Naive B cell (primary cell): ENCODE data around the gene SMYD2. TPM values are rescaled to one million over a fixed set of nuclear protein-coding genes. Genes with fewer than 3 reads are reported as not detected.
A peak's percentile ranks its signal among the peaks of the same experiment; 100 is the strongest.

ENCODE experiments used
- ATAC-seq, 2 donors: fragments of 150-1000 bp; cut with Tn5 transposase; 2 replicates each; pipeline ENCODE4 v1.10.0; 2021; ENCODE audit warnings: low read depth in 2 of 2, mild to moderate bottlenecking in 2 of 2, moderate library complexity in 2 of 2
- DNase-seq: peaks from one replicate; pipeline ENCODE4 v3.0.0; 2022
- H3K27ac Mint-ChIP-seq, 6 donors: one replicate each; pipeline ENCODE4 v1.8.0; 2020 to 2022; ENCODE audit warnings: mild to moderate bottlenecking in 6 of 6, mixed read lengths in 6 of 6, moderate library complexity in 5 of 6, inconsistent platforms in 2 of 6
- H3K27me3 Mint-ChIP-seq, 3 donors: one replicate each; pipeline ENCODE4 v1.8.0; 2021 to 2022; ENCODE audit warnings: mixed read lengths in 3 of 3, mild to moderate bottlenecking in 1 of 3
- H3K36me3 Mint-ChIP-seq, 2 donors: one replicate each; pipeline ENCODE4 v1.8.0; 2020 to 2022; ENCODE audit warnings: mixed read lengths in 2 of 2, inconsistent platforms in 1 of 2, mild to moderate bottlenecking in 1 of 2
- H3K4me1 Mint-ChIP-seq, 3 donors: one replicate each; pipeline ENCODE4 v1.8.0; 2020 to 2022; ENCODE audit warnings: mixed read lengths in 3 of 3, inconsistent platforms in 1 of 3, mild to moderate bottlenecking in 1 of 3, moderate library complexity in 1 of 3
- H3K4me3 Mint-ChIP-seq, 8 donors: one replicate each; pipeline ENCODE4 v1.8.0; 2020 to 2022; ENCODE audit warnings: mild to moderate bottlenecking in 8 of 8, mixed read lengths in 8 of 8, moderate library complexity in 8 of 8, inconsistent platforms in 2 of 8
- H3K9me3 Mint-ChIP-seq, 7 donors: one replicate each; pipeline ENCODE4 v1.8.0; 2020 to 2022; ENCODE audit warnings: mixed read lengths in 7 of 7, mild to moderate bottlenecking in 5 of 7, inconsistent platforms in 2 of 7, moderate library complexity in 1 of 7
- polyA plus RNA-seq, 6 donors: library from polyadenylated mRNA; unstranded; fragments of 300-500 nt; fragmentation: Illumina TruSeq; gene quantifications; one replicate each; pipeline ENCODE4 v1.2.3, GENCODE V29; 2021; ENCODE audit warnings: low read depth in 6 of 6

The SMYD2 gene
- polyA plus RNA-seq, 6 donors from 2014 or later = 28.3 to 76.8 (median 33.9) TPM

DNA sequence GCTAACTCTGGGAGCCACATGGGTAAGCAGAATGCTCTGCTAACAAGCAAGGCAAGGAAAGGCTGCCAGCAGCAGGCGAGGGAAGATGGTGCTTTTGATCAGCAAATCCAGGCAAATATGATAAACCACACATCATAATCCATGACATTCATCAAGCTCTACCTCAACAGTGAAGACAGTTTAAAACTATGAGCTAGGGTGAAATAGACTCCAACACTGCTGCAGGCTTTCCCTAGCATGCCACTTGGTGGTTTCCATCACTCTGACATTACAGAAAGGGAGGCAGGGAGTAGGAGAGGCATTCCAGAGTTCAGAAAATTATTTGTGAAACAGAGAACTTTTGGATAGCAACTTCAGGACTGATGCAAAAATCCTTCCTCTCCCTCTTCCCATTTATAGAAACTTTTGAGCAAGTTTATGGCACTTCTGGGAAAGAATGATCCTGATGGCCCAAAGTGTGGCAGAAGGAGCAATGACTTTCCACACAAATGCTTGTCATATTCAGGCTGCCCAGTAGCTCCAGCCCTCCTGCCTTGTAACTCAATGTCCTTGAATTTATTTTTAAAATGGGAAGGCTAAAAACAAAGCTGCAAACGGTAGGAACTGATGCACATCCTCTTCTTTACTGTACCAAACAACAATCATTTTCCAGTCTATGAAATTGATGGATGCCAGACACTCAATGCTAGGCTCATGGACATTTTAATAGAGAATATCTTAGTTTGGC lies 70.8 kb downstream of the SMYD2 start:
- H3K4me3 Mint-ChIP-seq = no peak overlapping the region
- ATAC-seq (no peak), DNase-seq (no peak)
- H3K9me3 Mint-ChIP-seq = no peaks in the 10 kb centered on the region
- H3K27me3 Mint-ChIP-seq = peaks cover 5 to 12% (median 7%) of the 10 kb centered on the region in 3 donors
- H3K36me3 Mint-ChIP-seq = no peaks in the 10 kb centered on the region
- peak overlapping the region in 1 of 6 donors; percentile 63 for H3K27ac Mint-ChIP-seq
- no peaks in the 10 kb centered on the region for H3K4me1 Mint-ChIP-seq

DNA sequence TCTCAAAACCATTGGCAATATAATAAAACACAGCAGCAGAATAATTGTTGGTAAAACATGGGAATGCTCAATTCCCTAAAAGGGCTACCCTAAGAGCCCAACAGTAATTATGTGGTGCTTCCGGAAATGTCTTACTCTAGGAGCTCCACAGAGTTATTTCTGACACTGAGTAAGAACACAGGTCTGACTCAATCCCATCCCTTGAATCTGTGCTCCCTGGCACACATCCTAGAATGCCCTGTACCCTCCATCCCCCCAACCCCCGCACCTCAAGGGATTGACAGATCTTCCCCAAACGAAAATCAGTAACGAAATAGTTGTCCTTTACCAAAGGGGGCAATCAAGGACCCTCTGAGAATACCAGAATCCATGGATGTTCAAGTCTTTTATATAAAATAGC lies 71.9 kb downstream of the SMYD2 start:
- Mint-ChIP-seq H3K4me3 (no peak overlapping the region), H3K36me3 (no peaks in the 10 kb centered on the region), H3K4me1 (no peaks in the 10 kb centered on the region), H3K9me3 (peaks cover 0 to 2% (median 0%) of the 10 kb centered on the region in 7 donors), H3K27ac (no peak overlapping the region), H3K27me3 (peaks cover 10 to 17% (median 12%) of the 10 kb centered on the region in 3 donors)
- DNase-seq = no peak
- ATAC-seq = no peak

GRCh38 chr1:214354440-214355148 lies 73.6 kb downstream of the SMYD2 start:
- no peak overlapping the region for H3K27ac Mint-ChIP-seq
- no peak for DNase-seq

DNA sequence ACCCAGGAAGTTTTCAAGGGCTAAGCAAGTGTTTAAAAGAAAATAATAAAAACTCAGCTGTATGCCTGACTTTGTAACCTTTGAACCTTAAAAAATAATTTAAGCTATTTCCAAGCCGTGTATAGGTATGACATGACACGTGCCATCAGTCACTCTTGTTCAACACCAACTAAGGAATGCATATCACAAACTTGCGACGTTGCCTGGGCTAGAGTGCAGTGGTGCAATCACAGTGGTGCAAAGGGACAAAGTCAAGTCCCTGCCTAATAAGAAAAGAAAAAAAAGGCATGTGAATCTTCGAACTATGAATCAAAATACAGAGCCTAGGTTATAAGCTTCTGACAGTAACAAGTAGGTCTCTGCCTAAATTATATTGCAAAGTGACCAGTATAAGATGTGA lies 79.2 kb downstream of the SMYD2 start:
- DNase-seq (no peak), ATAC-seq (no peak)
- Mint-ChIP-seq H3K9me3 (peaks cover 0 to 2% (median 0%) of the 10 kb centered on the region in 7 donors), H3K4me3 (no peak overlapping the region), H3K27me3 (peaks cover 32 to 49% (median 34%) of the 10 kb centered on the region in 3 donors), H3K4me1 (no peaks in the 10 kb centered on the region), H3K36me3 (no peaks in the 10 kb centered on the region), H3K27ac (no peak overlapping the region)

More at GRCh38 chr1:214354440-214355148, 73.6 kb downstream of the SMYD2 start:
- H3K4me1 Mint-ChIP-seq = no peaks in the 10 kb centered on the region
- no peak overlapping the region for H3K4me3 Mint-ChIP-seq
- H3K27me3 Mint-ChIP-seq = peaks cover 10 to 17% (median 12%) of the 10 kb centered on the region in 3 donors
- peaks cover 0 to 2% (median 0%) of the 10 kb centered on the region in 7 donors for H3K9me3 Mint-ChIP-seq
- no peak for ATAC-seq
- H3K36me3 Mint-ChIP-seq = no peaks in the 10 kb centered on the region

DNA sequence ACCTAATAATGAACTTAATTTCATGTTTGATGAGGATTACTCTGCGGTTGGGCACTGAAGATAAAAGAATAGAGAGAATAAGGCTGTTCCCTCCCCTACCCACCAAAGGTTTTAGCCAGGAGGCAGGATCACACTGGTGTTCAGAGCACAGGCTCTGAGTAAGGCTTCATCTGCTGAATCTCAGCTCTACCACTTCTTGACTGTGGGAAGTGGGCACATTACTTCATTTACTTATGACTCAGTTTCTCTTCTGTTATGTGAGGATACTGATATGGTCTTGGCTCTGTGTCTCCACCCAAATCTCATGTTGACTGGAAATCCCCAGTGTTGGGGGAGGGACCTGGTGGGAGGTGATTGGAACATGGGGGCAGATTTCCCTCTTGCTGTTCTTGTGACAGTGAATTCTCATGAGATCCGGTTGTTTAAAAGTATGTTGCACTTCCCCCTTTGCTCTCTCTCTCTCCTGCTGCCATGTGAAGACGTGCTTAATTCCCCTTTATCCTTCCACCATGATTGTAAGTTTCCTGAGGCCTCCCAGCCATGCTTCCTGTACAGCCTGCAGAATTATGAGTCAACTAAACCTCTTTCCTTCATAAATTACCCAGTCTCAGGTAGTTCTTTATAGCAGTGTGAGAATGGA lies 79.7 kb downstream of the SMYD2 start:
- no peak for ATAC-seq
- DNase-seq = no peak
- Mint-ChIP-seq H3K27me3 (peaks cover 30 to 49% (median 34%) of the 10 kb centered on the region in 3 donors), H3K4me3 (no peak overlapping the region), H3K9me3 (peaks cover 0 to 2% (median 0%) of the 10 kb centered on the region in 7 donors), H3K36me3 (no peaks in the 10 kb centered on the region), H3K27ac (no peak overlapping the region), H3K4me1 (no peaks in the 10 kb centered on the region)

GRCh38 chr1:214361636-214362035 lies 80.7 kb downstream of the SMYD2 start:
- peaks cover 0 to 2% (median 0%) of the 10 kb centered on the region in 7 donors for H3K9me3 Mint-ChIP-seq
- H3K27ac Mint-ChIP-seq = no peak overlapping the region
- DNase-seq (no peak), ATAC-seq (no peak)
- H3K36me3 Mint-ChIP-seq = no peaks in the 10 kb centered on the region
- H3K27me3 Mint-ChIP-seq = peaks cover 20 to 43% (median 34%) of the 10 kb centered on the region in 3 donors
- H3K4me1 Mint-ChIP-seq = no peaks in the 10 kb centered on the region
- no peak overlapping the region for H3K4me3 Mint-ChIP-seq

DNA sequence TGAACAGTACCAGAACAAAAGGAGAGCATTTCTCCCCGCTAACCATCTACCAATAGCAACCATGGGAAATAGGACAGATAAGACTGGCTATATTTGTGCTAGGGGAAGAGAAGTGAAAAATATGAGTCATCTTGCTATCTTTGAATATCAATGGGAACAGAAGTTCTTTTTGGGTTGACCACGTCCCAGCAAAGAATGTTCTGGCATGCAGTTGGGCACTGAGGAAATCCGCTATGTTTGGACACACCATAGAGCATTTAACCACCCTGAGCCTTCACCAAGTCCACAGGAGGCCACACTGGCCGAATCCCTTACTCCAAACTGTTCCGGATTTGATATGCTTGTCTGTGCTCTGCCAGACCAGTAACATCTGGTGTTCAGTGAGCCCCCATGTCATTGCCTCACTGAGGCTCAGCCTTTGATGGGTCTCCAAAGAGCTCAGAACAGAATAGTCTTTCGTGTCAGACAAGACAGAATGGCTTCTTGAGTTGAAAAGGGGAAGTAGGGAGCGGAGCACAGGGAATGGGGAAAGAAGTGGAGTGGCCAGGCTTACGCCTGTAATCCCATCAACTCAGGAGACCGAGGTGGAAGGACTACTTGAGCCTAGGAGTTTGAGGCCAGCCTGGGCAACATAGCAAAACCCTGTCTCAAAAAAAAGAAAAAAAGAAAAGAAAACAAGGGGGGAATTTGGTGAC lies 81.4 kb downstream of the SMYD2 start:
- Mint-ChIP-seq H3K27ac (peak overlapping the region in 2 of 6 donors; percentile 1 to 19), H3K36me3 (no peaks in the 10 kb centered on the region), H3K27me3 (peaks cover 15 to 37% (median 37%) of the 10 kb centered on the region in 3 donors), H3K9me3 (no peaks in the 10 kb centered on the region), H3K4me1 (no peaks in the 10 kb centered on the region), H3K4me3 (no peak overlapping the region)
- ATAC-seq (no peak), DNase-seq (no peak)

DNA sequence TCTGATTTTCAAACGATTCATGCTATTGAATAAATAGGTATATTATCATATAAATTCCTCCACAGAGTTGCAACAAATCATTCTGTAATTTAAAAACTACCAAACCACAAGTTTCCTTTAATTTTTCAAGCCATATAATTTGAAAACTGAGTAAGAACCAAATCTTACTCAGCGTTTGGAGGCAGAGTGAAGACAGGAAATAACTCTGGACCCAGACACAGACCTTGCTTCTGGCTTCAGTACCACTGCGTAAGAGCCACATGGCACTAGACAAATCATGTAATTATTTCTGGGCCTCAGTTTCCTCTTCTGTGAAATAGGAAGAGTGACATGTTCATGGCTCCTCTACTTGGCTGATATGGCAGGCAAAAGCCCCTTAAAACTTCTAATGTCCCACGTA lies 82.4 kb downstream of the SMYD2 start:
- no peaks in the 10 kb centered on the region for H3K9me3 Mint-ChIP-seq
- H3K4me3 Mint-ChIP-seq = no peak overlapping the region
- DNase-seq = no peak
- no peaks in the 10 kb centered on the region for H3K36me3 Mint-ChIP-seq
- H3K4me1 Mint-ChIP-seq = no peaks in the 10 kb centered on the region
- ATAC-seq = no peak
- H3K27ac Mint-ChIP-seq = no peak overlapping the region
- peaks cover 15 to 37% (median 34%) of the 10 kb centered on the region in 3 donors for H3K27me3 Mint-ChIP-seq

GRCh38 chr1:214364386-214364785 lies 83.4 kb downstream of the SMYD2 start:
- Mint-ChIP-seq H3K36me3 (no peaks in the 10 kb centered on the region), H3K4me1 (no peaks in the 10 kb centered on the region), H3K9me3 (peaks cover 0 to 2% (median 0%) of the 10 kb centered on the region in 7 donors), H3K27me3 (peaks cover 15 to 45% (median 34%) of the 10 kb centered on the region in 3 donors), H3K4me3 (no peak overlapping the region), H3K27ac (peak overlapping the region in 1 of 6 donors; percentile 3)
- no peak for ATAC-seq
- no peak for DNase-seq

- H3K4me3 Mint-ChIP-seq = peak overlapping the region in 1 of 8 donors; percentile 53
- ATAC-seq (no peak), DNase-seq (no peak)
- H3K4me1 Mint-ChIP-seq = no peaks in the 10 kb centered on the region
- H3K36me3 Mint-ChIP-seq = no peaks in the 10 kb centered on the region
- peaks cover 0 to 4% (median 0%) of the 10 kb centered on the region in 7 donors for H3K9me3 Mint-ChIP-seq
- H3K27me3 Mint-ChIP-seq = peaks cover 15 to 45% (median 34%) of the 10 kb centered on the region in 3 donors
- H3K27ac Mint-ChIP-seq = peak overlapping the region in 1 of 6 donors; percentile 24
Observed at GRCh38 chr1:214364786-214365295, 83.9 kb downstream of the SMYD2 start.

- H3K27ac Mint-ChIP-seq = no peak overlapping the region
- no peaks in the 10 kb centered on the region for H3K4me1 Mint-ChIP-seq
- peaks cover 0 to 4% (median 0%) of the 10 kb centered on the region in 7 donors for H3K9me3 Mint-ChIP-seq
- H3K27me3 Mint-ChIP-seq = peaks cover 17 to 30% (median 19%) of the 10 kb centered on the region in 3 donors
- DNase-seq (no peak), ATAC-seq (no peak)
- H3K36me3 Mint-ChIP-seq = no peaks in the 10 kb centered on the region
- no peak overlapping the region for H3K4me3 Mint-ChIP-seq
Observed at GRCh38 chr1:214367841-214368240, 86.9 kb downstream of the SMYD2 start.

- Mint-ChIP-seq H3K27ac (no peak overlapping the region), H3K9me3 (peaks cover 0 to 4% (median 0%) of the 10 kb centered on the region in 7 donors), H3K4me3 (no peak overlapping the region), H3K36me3 (no peaks in the 10 kb centered on the region), H3K27me3 (peaks cover 8 to 21% (median 15%) of the 10 kb centered on the region in 3 donors), H3K4me1 (no peaks in the 10 kb centered on the region)
- DNase-seq (no peak), ATAC-seq (no peak)
Observed at GRCh38 chr1:214369364-214369763, 88.4 kb downstream of the SMYD2 start.

DNA sequence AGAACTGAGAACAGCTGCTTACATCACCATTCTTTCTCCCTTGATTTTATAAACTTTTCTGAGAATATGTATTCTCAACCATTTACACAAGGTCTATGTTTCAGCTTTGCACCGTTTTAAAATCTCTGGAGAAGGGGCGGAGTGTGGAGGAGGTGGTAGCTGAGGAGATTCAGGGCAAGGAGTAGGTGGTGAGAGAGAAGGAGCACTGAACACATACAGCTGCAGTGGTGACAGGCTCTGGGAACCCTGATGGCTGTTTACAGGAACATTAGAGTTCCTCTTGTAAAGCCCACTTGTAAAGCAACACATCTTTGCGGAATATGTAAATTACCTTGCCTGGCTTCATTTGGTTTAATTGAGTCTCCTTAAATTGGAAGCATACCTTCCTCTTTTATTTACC lies 89.7 kb downstream of the SMYD2 start:
- Mint-ChIP-seq H3K36me3 (no peaks in the 10 kb centered on the region), H3K4me3 (no peak overlapping the region), H3K4me1 (no peaks in the 10 kb centered on the region), H3K27me3 (peaks cover 6 to 15% (median 15%) of the 10 kb centered on the region in 3 donors), H3K27ac (no peak overlapping the region), H3K9me3 (peaks cover 0 to 4% (median 0%) of the 10 kb centered on the region in 7 donors)
- DNase-seq = no peak
- ATAC-seq = no peak
